ENCODE data around the gene SND1. TPM values are rescaled to one million over a fixed set of nuclear protein-coding genes. Genes with fewer than 3 reads are reported as not detected.

The SND1 gene
- total and polyA plus RNA-seq, 2 donors (not counting 3 experiments of a cell fraction or from before 2014, with no cell fraction given): 116 to 249 TPM

DNA sequence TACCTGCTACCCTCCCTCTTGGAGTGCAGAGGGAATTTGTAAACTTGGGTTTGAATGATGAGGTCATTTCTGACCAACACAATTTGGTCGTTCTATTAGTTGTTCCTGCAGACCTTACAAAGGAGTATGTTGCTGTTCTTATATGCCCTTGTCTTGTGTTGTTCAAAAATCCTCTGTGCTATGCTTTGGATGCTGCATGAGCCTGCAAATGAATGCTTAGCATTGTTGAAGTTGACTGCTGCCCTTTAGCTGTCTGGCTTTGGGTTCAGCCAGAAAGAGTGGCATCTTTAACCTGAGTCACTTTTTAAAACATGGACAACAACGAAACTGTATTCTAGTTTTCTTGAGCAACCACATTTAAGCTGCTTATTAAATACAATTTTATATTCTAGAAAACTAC is 80.3 kb downstream of the SND1 start:
- no peak for DNase-seq (ENCODE audit: low read depth, low spot score)
- H3K36me3 ChIP-seq (ENCODE audit: control insufficient read depth in 2 of 2, extremely low read depth in 1 of 2, insufficient read depth in 2 of 2, low read length in 2 of 2): peaks cover 9 to 11% of the 10 kb centered on the region in 2 experiments
- FAIRE-seq: no peak
- no peak overlapping the region for H3K27ac ChIP-seq (ENCODE audit: insufficient read depth, low read depth, low read length)
- H3K9me3 ChIP-seq (replicated peaks; ENCODE audit: control insufficient read depth, insufficient read depth, low read length): no peaks in the 10 kb centered on the region
- no peaks in the 10 kb centered on the region for H4K20me1 ChIP-seq (replicated peaks; ENCODE audit: control insufficient read depth, extremely low read depth, insufficient read depth, low read length)
- H3K4me2 ChIP-seq (ENCODE audit: insufficient read depth, low read length): no peak overlapping the region
- H3K79me2 ChIP-seq (ENCODE audit: control insufficient read depth, insufficient read depth, low read length): peaks cover 31% of the 10 kb centered on the region
- dilution Hi-C loops (cut with MboI; ENCODE audit: extremely low pct_ligation_motif_present, low sequenced_read_pairs): no loop called here
- no TSS peak for BruUV-seq (replicated peaks)
- intact Hi-C loops (cut with micrococcal nuclease): no loop called here
- no peaks in the 10 kb centered on the region for H3K27me3 ChIP-seq (ENCODE audit: control insufficient read depth in 2 of 2, insufficient read depth in 2 of 2, low read length in 2 of 2)
- no peak overlapping the region for H2AFZ ChIP-seq (ENCODE audit: low read depth, low read length)
- POLR2A ChIA-PET: no interaction called here
- H3K9ac ChIP-seq (replicated peaks; ENCODE audit: extremely low read depth, insufficient read depth, low read length): no peak overlapping the region
- no peaks in the 10 kb centered on the region for H3K4me1 ChIP-seq (ENCODE audit: control insufficient read depth, extremely low read depth, insufficient read depth, low read length)
- TF ChIP-seq GATA2 (IDR thresholded peaks at IDR 0.05; ENCODE audit: insufficient read depth, insufficient read length, low read depth, low read length): no peak
- no peak for TF ChIP-seq MYC (IDR thresholded peaks at IDR 0.05; ENCODE audit: low read depth, low read length)
- TF ChIP-seq, protein P1, sequence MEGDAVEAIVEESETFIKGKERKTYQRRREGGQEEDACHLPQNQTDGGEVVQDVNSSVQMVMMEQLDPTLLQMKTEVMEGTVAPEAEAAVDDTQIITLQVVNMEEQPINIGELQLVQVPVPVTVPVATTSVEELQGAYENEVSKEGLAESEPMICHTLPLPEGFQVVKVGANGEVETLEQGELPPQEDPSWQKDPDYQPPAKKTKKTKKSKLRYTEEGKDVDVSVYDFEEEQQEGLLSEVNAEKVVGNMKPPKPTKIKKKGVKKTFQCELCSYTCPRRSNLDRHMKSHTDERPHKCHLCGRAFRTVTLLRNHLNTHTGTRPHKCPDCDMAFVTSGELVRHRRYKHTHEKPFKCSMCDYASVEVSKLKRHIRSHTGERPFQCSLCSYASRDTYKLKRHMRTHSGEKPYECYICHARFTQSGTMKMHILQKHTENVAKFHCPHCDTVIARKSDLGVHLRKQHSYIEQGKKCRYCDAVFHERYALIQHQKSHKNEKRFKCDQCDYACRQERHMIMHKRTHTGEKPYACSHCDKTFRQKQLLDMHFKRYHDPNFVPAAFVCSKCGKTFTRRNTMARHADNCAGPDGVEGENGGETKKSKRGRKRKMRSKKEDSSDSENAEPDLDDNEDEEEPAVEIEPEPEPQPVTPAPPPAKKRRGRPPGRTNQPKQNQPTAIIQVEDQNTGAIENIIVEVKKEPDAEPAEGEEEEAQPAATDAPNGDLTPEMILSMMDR (IDR thresholded peaks at IDR 0.05; ENCODE audit: extremely low read depth in 1 of 2, insufficient read depth in 1 of 2, low read depth in 1 of 2, low read length in 2 of 2): no peak
- TF ChIP-seq POLR2AphosphoS5 (IDR thresholded peaks at IDR 0.05; ENCODE audit: insufficient read depth, low read depth, low read length): no peak
- no peak overlapping the region for H3K4me3 ChIP-seq (replicated peaks in 1 of 3; ENCODE audit: insufficient read depth in 1 of 3, low read depth in 1 of 3, low read length in 3 of 3)
- no peaks in the 10 kb centered on the region for H3K9me1 ChIP-seq (replicated peaks; ENCODE audit: control insufficient read depth, extremely low read depth, insufficient read depth, low read length)
- CTCF ChIA-PET: no interaction called here

DNA sequence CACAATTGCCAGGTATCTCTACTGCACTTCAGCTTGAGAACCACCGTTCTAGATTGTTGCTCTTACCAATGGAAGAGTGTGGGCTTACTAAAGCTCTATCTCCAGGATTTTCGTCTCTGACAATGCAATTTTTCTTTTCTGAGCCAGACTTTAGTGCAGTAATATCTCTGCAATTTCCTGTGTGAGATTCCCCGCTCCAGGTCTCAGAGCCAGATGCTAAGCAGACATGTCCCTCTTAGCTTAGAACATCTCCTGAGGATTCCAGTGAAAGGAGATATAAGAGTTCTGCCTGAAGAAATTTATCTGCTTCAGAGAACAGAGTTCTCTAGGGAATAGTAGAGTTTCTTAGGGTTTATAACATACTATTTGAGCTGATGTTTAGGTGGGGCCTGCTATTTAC is 82.0 kb downstream of the SND1 start:
- Histone ChIP-seq H3K27me3 (ENCODE audit: control insufficient read depth in 2 of 2, insufficient read depth in 2 of 2, low read length in 2 of 2) (no peaks in the 10 kb centered on the region), H3K36me3 (ENCODE audit: control insufficient read depth in 2 of 2, extremely low read depth in 1 of 2, insufficient read depth in 2 of 2, low read length in 2 of 2) (peaks cover 7 to 11% of the 10 kb centered on the region in 2 experiments), H3K4me2 (ENCODE audit: insufficient read depth, low read length) (no peak overlapping the region), H3K27ac (ENCODE audit: insufficient read depth, low read depth, low read length) (no peak overlapping the region), H4K20me1 (replicated peaks; ENCODE audit: control insufficient read depth, extremely low read depth, insufficient read depth, low read length) (no peaks in the 10 kb centered on the region), H3K9me1 (replicated peaks; ENCODE audit: control insufficient read depth, extremely low read depth, insufficient read depth, low read length) (no peaks in the 10 kb centered on the region), H3K9ac (replicated peaks; ENCODE audit: extremely low read depth, insufficient read depth, low read length) (no peak overlapping the region), H3K4me1 (ENCODE audit: control insufficient read depth, extremely low read depth, insufficient read depth, low read length) (no peaks in the 10 kb centered on the region), H2AFZ (ENCODE audit: low read depth, low read length) (no peak overlapping the region), H3K4me3 (replicated peaks in 1 of 3; ENCODE audit: insufficient read depth in 1 of 3, low read depth in 1 of 3, low read length in 3 of 3) (no peak overlapping the region), H3K79me2 (ENCODE audit: control insufficient read depth, insufficient read depth, low read length) (peaks cover 35% of the 10 kb centered on the region), H3K9me3 (replicated peaks; ENCODE audit: control insufficient read depth, insufficient read depth, low read length) (no peaks in the 10 kb centered on the region)
- TF ChIP-seq POLR2A (IDR thresholded peaks at IDR 0.05; ENCODE audit: low read depth, low read length) (no peak), MYC (IDR thresholded peaks at IDR 0.05; ENCODE audit: low read depth, low read length) (no peak), EZH2 (IDR thresholded peaks at IDR 0.05; ENCODE audit: borderline replicate concordance, low read depth, low read length, severe bottlenecking) (no peak), POLR2AphosphoS5 (IDR thresholded peaks at IDR 0.05; ENCODE audit: insufficient read depth, low read depth, low read length) (no peak), JUN (IDR thresholded peaks at IDR 0.05; ENCODE audit: borderline replicate concordance, insufficient read depth, insufficient read length, low read depth) (no peak), FOS (IDR thresholded peaks at IDR 0.05; ENCODE audit: borderline replicate concordance, insufficient read depth, low read length) (no peak), GATA2 (IDR thresholded peaks at IDR 0.05; ENCODE audit: insufficient read depth, insufficient read length, low read depth, low read length) (no peak)
- TF ChIP-seq, protein P1 (IDR thresholded peaks at IDR 0.05; ENCODE audit: extremely low read depth in 1 of 2, insufficient read depth in 1 of 2, low read depth in 1 of 2, low read length in 2 of 2): no peak
- TF ChIP-seq, protein P2, sequence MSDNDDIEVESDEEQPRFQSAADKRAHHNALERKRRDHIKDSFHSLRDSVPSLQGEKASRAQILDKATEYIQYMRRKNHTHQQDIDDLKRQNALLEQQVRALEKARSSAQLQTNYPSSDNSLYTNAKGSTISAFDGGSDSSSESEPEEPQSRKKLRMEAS (IDR thresholded peaks at IDR 0.05; ENCODE audit: insufficient read depth, insufficient read length): no peak
- FAIRE-seq (no peak), DNase-seq (ENCODE audit: low read depth, low spot score) (no peak)
- intact Hi-C loops (cut with micrococcal nuclease): no loop called here
- POLR2A ChIA-PET: no interaction called here
- BruUV-seq (replicated peaks): no TSS peak
- CTCF ChIA-PET: interaction anchor here (0.9 kb wide), 1 partner anchor 476 kb away, joined by 3 read pairs; no protein-coding TSS in a partner anchor
- dilution Hi-C loops (cut with MboI; ENCODE audit: extremely low pct_ligation_motif_present, low sequenced_read_pairs): no loop called here

Data from endothelial cell of umbilical vein (primary cell).